ENCODE results near the gene CKAP4.

- TF ChIP-seq EZH2phosphoT487 (IDR thresholded peaks at IDR 0.05; ENCODE audit: unreplicated experiment) (no peak), POLR2AphosphoS5 (IDR thresholded peaks at IDR 0.05; ENCODE audit: low read depth) (no peak), CTCF (conservative IDR thresholded peaks at IDR 0.05; ENCODE audit: low read depth in 2 of 2) (no peak), ZNF462 (CRISPR knock-in tag; IDR thresholded peaks at IDR 0.05) (no peak), EZH2 (IDR thresholded peaks at IDR 0.05; ENCODE audit: low read depth, unreplicated experiment) (no peak), REST (IDR thresholded peaks at IDR 0.05; ENCODE audit: unreplicated experiment) (no peak)
Observed at GRCh38 chr12:106214571-106214970, 33.2 kb downstream of the CKAP4 start.
